NCI-H146 (cell line): ENCODE data around the gene ST3GAL6.

Experiments used
- DNase-seq: peaks from one replicate; lab custom pipeline; 2025; lab: John Stamatoyannopoulos, UW

The ST3GAL6 gene

GRCh38 chr3:98777286-98777685 is 14.1 kb downstream of the ST3GAL6 start:
- DNase-seq, result no peak

- no peak for DNase-seq
Measured at GRCh38 chr3:98777801-98778220, 14.7 kb downstream of the ST3GAL6 start.

- DNase-seq, result no peak
Measured at GRCh38 chr3:98778383-98778782, 15.2 kb downstream of the ST3GAL6 start.

GRCh38 chr3:98778852-98779413 is 15.8 kb downstream of the ST3GAL6 start:
- DNase-seq, result no peak

- no peak for DNase-seq
Measured at GRCh38 chr3:98779541-98780335, 16.6 kb downstream of the ST3GAL6 start.

GRCh38 chr3:98780343-98780742 is 17.2 kb downstream of the ST3GAL6 start:
- no peak for DNase-seq

- DNase-seq, result no peak
Measured at GRCh38 chr3:98782824-98783500, 19.8 kb downstream of the ST3GAL6 start.

GRCh38 chr3:98784042-98784441 is 20.9 kb downstream of the ST3GAL6 start:
- no peak for DNase-seq

GRCh38 chr3:98784666-98785600 is 21.8 kb downstream of the ST3GAL6 start:
- no peak for DNase-seq

GRCh38 chr3:98786364-98787006 is 23.3 kb downstream of the ST3GAL6 start:
- DNase-seq, result no peak

- no peak for DNase-seq
Measured at GRCh38 chr3:98787181-98787580, 24.0 kb downstream of the ST3GAL6 start.

- DNase-seq, result no peak
Measured at GRCh38 chr3:98788651-98789050, 25.5 kb downstream of the ST3GAL6 start.

- DNase-seq, result no peak
Measured at GRCh38 chr3:98791341-98792325, 28.5 kb downstream of the ST3GAL6 start.

- no peak for DNase-seq
Measured at GRCh38 chr3:98793971-98794370, 30.8 kb downstream of the ST3GAL6 start.

GRCh38 chr3:98796334-98796733 is 33.2 kb downstream of the ST3GAL6 start:
- no peak for DNase-seq

GRCh38 chr3:98797905-98798304 is 34.8 kb downstream of the ST3GAL6 start:
- no peak for DNase-seq

GRCh38 chr3:98798820-98799219 is 35.7 kb downstream of the ST3GAL6 start:
- DNase-seq, result no peak

- no peak for DNase-seq
Measured at GRCh38 chr3:98799479-98799878, 36.3 kb downstream of the ST3GAL6 start.

- no peak for DNase-seq
Measured at GRCh38 chr3:98800401-98800800, 37.3 kb downstream of the ST3GAL6 start.

- DNase-seq, result no peak
Measured at GRCh38 chr3:98801043-98801747, 38.1 kb downstream of the ST3GAL6 start.
